Stomach smooth muscle (tissue), 2 donors: Measurements from ENCODE around the gene KNDC1.

ENCODE experiments used
- H3K27ac ChIP-seq: one replicate; pipeline ENCODE4 v1.7.0; 2013; ENCODE audit warnings: mild to moderate bottlenecking, low read length, inconsistent platforms
- H3K27me3 ChIP-seq, 2 donors: one replicate each; pipeline ENCODE4 v1.7.0; 2013; ENCODE audit warnings: low read length in 2 of 2; ENCODE audit not compliant: insufficient read depth in 2 of 2, control insufficient read depth in 1 of 2
- H3K36me3 ChIP-seq, 2 donors: one replicate each; pipeline ENCODE4 v1.7.0; 2013; ENCODE audit warnings: low read length in 2 of 2; ENCODE audit not compliant: control insufficient read depth in 2 of 2, insufficient read depth in 2 of 2
- H3K4me1 ChIP-seq: one replicate; pipeline ENCODE4 v1.7.0; 2013; ENCODE audit warnings: low read length; ENCODE audit not compliant: control insufficient read depth, insufficient read depth
- H3K4me3 ChIP-seq, 2 donors: one replicate each; pipeline ENCODE4 v1.7.0; 2013; ENCODE audit warnings: low read length in 2 of 2
- H3K9ac ChIP-seq, 2 donors: one replicate each; pipeline ENCODE4 v1.7.0; 2013; ENCODE audit warnings: low read length in 2 of 2, mild to moderate bottlenecking in 1 of 2
- H3K9me3 ChIP-seq, 2 donors: one replicate each; pipeline ENCODE4 v1.7.0; 2013; ENCODE audit warnings: low read length in 2 of 2; ENCODE audit not compliant: control insufficient read depth in 2 of 2
- donor health status: healthy.
- donor health status: Pancreatic carcinoma.

The KNDC1 gene

DNA sequence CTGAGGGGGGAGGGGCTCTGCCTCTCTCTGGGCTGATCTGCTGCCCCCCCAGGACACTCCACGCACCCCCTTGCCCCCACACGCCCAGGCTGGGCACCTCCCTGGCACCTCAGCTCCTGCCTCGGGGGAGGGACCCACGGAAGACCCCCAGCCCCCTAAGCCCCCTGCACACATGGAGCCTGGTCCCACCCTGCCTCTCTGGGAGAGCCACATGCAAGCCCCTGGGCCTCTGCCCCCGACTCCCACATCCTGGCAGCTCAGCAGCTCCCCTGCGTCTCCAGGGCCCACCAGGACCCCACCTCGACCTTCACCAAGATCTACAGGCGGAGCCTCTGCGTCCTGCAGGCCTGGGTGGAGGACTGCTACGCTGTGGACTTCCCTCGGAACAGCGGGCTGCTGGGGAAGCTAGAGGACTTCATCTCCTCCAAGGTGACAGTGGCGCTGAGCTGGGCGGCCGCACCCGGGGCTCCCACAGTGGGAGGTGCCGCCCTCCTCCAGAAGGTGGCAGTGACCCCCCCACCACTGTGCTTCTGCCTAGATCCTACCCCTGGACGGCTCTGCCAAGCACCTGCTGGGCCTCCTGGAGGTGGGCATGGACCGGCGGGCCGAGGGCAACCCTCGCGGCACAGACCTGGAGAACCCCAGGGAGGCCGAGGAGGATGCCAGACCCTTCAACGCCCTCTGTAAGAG is 51.3 kb downstream of the KNDC1 start:
- Histone ChIP-seq H3K27me3 (peaks cover 0 to 2% of the 10 kb centered on the region in 2 donors), H3K9ac (no peak overlapping the region)

DNA sequence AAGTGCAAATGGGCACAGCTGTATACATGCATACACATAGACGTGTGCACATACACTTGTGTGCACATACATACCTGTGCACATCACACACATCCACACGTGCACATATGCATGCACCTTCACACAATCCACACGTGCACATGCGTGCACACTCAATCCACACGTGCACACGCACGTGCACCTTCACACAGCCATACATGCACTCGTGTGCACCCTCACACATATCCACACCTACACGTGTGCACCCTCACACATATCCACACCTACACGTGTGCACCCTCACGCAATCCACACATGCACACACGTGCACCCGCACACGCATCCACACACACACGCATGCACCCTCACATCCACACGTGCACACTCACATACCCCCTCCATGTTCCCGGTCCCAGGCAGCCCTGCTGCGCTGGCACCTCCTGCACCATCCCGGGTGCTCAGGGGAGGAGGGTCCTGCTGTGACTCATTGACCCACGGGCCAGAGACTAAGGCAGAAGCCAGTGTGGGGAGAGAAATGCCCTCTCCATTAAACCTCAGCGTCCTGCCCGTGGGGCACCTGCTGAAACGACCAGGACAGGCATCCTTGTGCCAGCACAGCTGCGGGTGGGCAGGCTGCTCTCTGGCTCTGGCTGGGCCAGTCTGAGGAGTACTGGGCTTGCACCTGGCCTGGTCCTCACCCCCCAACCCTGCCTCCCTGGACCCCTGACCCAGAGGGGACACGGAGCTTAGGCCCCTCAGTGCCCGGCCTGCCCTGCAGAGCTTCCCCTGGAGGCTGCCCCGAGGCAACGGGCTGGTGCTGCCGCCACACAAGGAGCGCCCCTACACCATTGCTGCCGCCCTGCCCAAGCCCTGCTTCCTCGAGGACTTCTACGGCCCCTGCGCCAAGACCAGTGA is 52.2 kb downstream of the KNDC1 start:
- H3K9ac ChIP-seq: no peak overlapping the region
- H3K4me1 ChIP-seq: no peaks in the 10 kb centered on the region
- H3K36me3 ChIP-seq: no peaks in the 10 kb centered on the region
- no peak overlapping the region for H3K27ac ChIP-seq
- H3K27me3 ChIP-seq: peaks cover 0 to 1% of the 10 kb centered on the region in 2 donors
- no peak overlapping the region for H3K4me3 ChIP-seq
- no peaks in the 10 kb centered on the region for H3K9me3 ChIP-seq

More for the DNA sequence above, 51.3 kb downstream of the KNDC1 start:
- no peaks in the 10 kb centered on the region for H3K4me1 ChIP-seq
- no peak overlapping the region for H3K4me3 ChIP-seq
- no peaks in the 10 kb centered on the region for H3K36me3 ChIP-seq
- H3K27ac ChIP-seq: no peak overlapping the region
- no peaks in the 10 kb centered on the region for H3K9me3 ChIP-seq

DNA sequence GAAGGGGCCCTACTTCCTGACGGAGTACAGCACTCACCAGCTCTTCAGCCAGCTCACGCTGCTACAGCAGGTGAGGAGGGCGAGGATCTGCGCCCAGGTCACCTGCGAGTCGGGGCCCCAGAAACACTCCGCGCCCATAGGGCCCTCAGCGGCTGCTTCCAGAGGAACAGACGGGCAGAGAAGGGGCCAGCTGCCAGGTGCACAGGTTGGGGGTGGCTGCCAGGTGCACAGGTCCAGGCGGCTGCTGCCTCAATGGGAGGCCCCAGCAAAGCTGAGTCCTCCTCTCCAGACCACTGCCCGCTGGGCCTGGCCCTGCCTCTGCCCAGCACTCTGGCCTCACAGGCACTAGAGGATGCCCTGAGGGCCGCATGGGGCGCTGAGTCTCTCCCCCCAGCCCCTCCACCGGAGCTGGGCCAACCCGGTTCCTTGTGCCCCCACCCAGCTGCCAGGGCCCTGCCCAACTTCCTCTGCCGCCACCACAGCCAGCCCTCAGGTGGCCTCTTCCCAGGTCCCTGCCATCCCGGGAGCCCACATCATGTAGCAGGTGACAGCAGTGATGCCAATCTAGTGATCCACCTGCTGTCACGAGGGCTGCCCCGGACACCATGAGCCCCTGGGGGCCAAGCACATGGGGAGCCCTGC is 53.0 kb downstream of the KNDC1 start:
- no peak overlapping the region for H3K27ac ChIP-seq
- H3K9ac ChIP-seq: no peak overlapping the region
- H3K36me3 ChIP-seq: no peaks in the 10 kb centered on the region
- H3K27me3 ChIP-seq: no peaks in the 10 kb centered on the region
- H3K9me3 ChIP-seq: no peaks in the 10 kb centered on the region
- no peaks in the 10 kb centered on the region for H3K4me1 ChIP-seq
- no peak overlapping the region for H3K4me3 ChIP-seq

DNA sequence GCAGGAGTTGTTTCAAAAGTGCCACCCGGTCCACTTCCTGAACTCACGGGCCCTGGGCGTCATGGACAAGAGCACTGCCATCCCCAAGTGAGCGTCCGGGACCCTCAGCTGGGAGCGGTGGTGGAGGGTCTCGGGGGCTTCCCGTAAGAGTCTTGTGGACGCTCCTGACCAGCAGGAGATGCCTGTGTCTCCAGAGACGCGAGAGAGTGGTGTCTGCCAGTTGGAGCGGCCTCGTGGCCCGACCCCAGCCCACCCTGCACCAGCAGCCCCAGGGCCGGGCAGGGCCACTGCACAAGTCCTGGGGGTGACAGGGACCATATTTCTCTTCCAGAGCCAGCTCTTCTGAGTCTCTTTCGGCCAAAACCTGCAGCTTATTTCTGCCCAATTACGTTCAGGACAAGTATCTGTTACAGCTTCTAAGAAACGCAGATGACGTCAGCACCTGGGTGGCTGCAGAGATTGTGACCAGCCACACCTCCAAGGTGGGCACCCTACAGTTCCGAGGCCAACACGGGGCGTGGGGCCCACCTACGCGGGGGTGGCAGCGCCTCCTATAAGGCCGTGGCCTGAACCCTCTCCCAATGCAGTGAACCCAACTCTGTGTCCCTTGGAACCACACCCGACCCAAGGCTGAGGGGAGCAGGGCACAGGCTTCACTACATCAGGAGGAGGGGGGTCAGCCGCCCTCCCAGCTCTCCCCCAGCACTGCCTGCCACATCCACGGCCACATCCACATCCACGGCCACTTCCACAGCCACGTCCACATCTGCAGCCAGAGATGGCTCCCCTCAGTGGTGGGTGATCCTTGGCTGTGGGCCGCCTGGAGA is 53.8 kb downstream of the KNDC1 start:
- no peak overlapping the region for H3K4me3 ChIP-seq
- no peak overlapping the region for H3K9ac ChIP-seq
- no peaks in the 10 kb centered on the region for H3K4me1 ChIP-seq
- peaks cover 0 to 3% of the 10 kb centered on the region in 2 donors for H3K27me3 ChIP-seq
- no peak overlapping the region for H3K27ac ChIP-seq
- no peaks in the 10 kb centered on the region for H3K9me3 ChIP-seq
- no peaks in the 10 kb centered on the region for H3K36me3 ChIP-seq

DNA sequence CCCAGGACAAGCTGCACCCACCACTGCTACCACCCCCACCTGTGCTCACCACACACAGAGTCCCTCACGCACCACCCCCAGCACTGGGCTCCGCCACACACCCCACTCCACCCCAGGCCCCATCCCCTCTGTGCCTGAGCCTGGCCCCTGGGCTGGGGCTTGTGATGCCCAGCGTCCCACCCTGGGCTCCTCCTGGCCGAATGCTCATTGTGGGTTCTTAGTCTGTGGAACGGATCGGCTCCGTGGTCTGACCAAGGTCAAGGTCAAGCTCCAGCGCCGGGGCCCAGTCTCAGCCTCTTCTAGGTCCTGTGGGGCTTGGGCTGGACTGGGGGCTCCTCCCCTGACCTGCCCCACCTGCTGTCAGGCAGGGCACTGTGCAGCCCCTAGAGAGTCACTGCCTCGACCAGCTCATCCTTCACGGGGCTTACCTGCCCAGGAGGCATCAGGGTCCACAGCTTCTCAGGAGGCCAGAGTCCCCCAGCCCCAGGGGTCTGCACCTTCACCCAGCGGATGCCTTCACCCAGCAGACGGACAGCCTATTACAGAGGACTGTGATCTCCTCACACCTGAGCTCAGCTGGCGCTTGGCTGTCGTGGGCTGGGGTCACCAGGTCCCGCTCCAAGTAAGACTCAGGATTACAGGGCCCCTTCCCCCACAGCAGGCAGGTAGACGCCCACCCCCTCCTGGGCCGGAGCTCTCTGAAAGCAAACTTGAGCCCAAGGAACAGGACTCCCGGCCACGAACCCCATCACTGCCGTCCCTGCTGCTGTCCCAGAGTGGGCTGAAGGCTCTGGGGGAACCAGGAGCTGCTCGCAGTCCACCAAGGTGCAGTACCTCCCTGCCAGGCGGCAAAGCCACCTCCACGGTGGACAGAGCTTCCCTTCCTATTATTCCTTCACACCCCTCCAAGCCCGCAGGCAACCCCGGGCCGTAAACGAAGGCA is 54.7 kb downstream of the KNDC1 start:
- Histone ChIP-seq H3K9ac (no peak overlapping the region), H3K27me3 (peaks cover 0 to 10% of the 10 kb centered on the region in 2 donors), H3K4me3 (no peak overlapping the region), H3K4me1 (no peaks in the 10 kb centered on the region), H3K36me3 (no peaks in the 10 kb centered on the region), H3K27ac (no peak overlapping the region), H3K9me3 (no peaks in the 10 kb centered on the region)

DNA sequence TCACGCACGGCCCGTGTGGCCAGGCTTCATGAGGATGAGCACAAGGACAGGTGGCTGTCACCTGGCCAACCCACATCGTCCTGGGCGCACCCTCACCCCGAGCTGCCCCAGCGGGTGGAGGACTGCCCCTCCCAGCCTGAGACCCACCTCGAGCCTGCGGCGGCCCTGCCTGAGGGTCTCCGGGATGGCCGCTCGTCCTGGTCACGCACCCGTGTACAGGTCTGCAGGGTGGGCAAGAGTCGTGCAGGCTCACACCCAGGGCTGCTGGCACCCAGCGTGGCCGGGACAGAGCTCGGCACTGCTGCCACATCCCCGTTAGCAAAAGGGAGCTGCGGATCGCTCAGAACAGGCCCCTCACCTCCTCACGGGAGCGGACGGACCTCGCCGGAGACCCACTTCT is 55.6 kb downstream of the KNDC1 start:
- Histone ChIP-seq H3K9me3 (no peaks in the 10 kb centered on the region), H3K27ac (no peak overlapping the region), H3K27me3 (peaks cover 0 to 10% of the 10 kb centered on the region in 2 donors), H3K4me1 (no peaks in the 10 kb centered on the region), H3K4me3 (no peak overlapping the region), H3K9ac (no peak overlapping the region), H3K36me3 (no peaks in the 10 kb centered on the region)

DNA sequence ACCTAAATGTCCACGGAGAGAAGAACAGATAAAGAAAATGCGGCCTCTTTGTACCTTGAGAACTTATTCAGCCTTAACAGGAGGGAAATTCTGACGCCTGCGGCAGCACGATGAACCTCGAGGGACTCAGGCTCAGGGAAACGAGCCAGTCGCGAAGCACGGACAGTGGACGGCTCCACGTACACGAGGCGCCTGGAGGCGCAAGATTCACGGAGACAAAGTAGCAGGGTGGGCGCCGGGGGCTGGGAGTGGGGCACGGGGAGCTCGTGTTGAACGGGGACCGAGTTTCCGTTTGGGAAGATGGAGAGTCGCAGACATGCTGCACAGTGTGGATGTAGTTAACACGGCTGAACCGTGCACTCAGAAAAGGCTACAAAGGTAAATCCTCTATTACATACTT is 56.8 kb downstream of the KNDC1 start:
- Histone ChIP-seq H3K4me1 (no peaks in the 10 kb centered on the region), H3K4me3 (no peak overlapping the region), H3K27ac (no peak overlapping the region), H3K9me3 (no peaks in the 10 kb centered on the region), H3K36me3 (no peaks in the 10 kb centered on the region), H3K9ac (no peak overlapping the region), H3K27me3 (peaks cover 0 to 12% of the 10 kb centered on the region in 2 donors)

DNA sequence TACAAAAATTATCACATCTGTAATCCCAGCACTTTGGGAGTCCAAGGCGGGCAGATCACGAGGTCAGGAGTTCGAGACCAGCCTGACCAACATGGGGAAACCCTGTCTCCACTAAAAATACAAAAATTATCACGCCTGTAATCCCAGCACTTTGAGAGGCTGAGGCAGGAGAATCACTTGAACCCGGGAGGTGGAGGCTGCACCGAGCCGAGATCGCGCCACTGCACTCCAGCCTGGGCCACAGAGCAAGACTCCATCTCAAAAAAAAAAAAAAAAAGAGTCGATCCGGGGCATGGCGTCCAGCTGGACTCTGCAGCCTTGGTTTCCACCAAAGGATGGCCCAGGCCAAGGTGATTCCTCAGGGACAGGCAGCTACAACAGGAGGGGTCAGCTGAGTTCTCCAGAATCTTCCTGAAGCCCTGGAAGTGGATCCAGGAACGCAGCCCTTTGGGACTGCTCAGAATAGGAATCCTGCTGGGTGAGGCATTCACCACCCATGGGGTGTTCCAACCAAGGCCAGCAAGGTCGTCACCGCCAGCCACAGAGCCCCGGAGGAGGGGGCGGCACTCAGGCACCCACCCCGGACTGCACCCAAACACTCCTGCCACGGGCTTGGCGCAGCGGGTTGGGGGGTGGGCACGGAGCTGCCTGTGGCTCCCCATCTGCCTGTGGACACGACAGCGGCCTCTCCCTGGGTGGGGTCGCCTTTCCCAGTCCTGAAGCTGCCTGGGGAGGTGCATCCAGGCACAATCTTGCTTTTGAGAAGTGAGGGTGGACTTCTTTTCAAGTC is 58.0 kb downstream of the KNDC1 start:
- H3K9ac ChIP-seq: no peak overlapping the region
- H3K9me3 ChIP-seq: no peaks in the 10 kb centered on the region
- H3K36me3 ChIP-seq: no peaks in the 10 kb centered on the region
- H3K27me3 ChIP-seq: peaks cover 0 to 12% of the 10 kb centered on the region in 2 donors
- H3K4me1 ChIP-seq: no peaks in the 10 kb centered on the region
- no peak overlapping the region for H3K27ac ChIP-seq
- no peak overlapping the region for H3K4me3 ChIP-seq

DNA sequence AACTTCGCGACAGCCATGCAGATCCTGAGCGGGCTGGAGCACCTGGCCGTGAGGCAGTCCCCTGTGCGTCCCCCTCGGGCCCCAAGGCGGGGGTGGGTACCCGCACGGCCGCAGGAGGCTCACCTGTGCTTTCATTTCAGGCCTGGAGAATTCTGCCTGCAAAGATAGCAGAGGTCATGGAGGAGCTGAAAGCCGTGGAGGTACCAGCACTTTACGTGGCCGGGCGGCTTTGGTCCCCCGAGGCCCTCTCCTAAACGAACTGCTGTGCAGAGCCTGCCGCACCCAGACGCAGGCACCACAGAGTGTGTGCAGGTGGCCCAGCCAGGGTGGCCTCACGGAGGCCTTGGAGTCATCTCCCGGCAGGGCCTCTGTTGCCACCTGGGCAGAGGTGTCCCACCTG is 58.9 kb downstream of the KNDC1 start:
- H3K27me3 ChIP-seq: peaks cover 0 to 12% of the 10 kb centered on the region in 2 donors
- no peaks in the 10 kb centered on the region for H3K36me3 ChIP-seq
- no peak overlapping the region for H3K4me3 ChIP-seq
- H3K27ac ChIP-seq: no peak overlapping the region
- no peak overlapping the region for H3K9ac ChIP-seq
- H3K9me3 ChIP-seq: no peaks in the 10 kb centered on the region
- H3K4me1 ChIP-seq: no peaks in the 10 kb centered on the region
